Activated CD8-positive, alpha-beta memory T cell treated with anti-CD3 and anti-CD28 coated beads, Interleukin-2, amount 50 U/mL, for 1 hour (primary cell): ENCODE measurements around the gene HTRA2.

ENCODE experiments used
- DNase-seq: peaks from one replicate; pipeline ENCODE4 v3.0.0-alpha.2; 2020; ENCODE audit errors: extremely low read depth

The HTRA2 gene

GRCh38 chr2:74515981-74516633 lies 13.6 kb upstream of the HTRA2 start:
- peak; percentile 52 for DNase-seq

- no peak for DNase-seq
Observed at GRCh38 chr2:74516650-74517049, 13.1 kb upstream of the HTRA2 start.

- DNase-seq = no peak
Observed at GRCh38 chr2:74522516-74522915, 7.2 kb upstream of the HTRA2 start.

- no peak for DNase-seq
Observed at GRCh38 chr2:74524005-74524404, 5.7 kb upstream of the HTRA2 start.

- no peak for DNase-seq
Observed at GRCh38 chr2:74524955-74525716, 4.6 kb upstream of the HTRA2 start.

GRCh38 chr2:74525717-74526648 lies 3.8 kb upstream of the HTRA2 start, which contains the start of gene DQX1:
Gene DQX1, minus strand, starts transcription at chr2:74526231. Its CDS starts 502 bp downstream, at chr2:74525729.
- DNase-seq = no peak

- DNase-seq = no peak
Observed at GRCh38 chr2:74526649-74527230, 3.0 kb upstream of the HTRA2 start.

- no peak for DNase-seq
Observed at GRCh38 chr2:74527741-74528140, 2.0 kb upstream of the HTRA2 start.

GRCh38 chr2:74528600-74529356 lies 955 bp upstream of the HTRA2 start:
- DNase-seq = no peak

GRCh38 chr2:74530239-74531187 lies 780 bp downstream of the HTRA2 start:
- DNase-seq = no peak

GRCh38 chr2:74531666-74532065 lies 1.9 kb downstream of the HTRA2 start:
- no peak for DNase-seq

GRCh38 chr2:74532222-74532621 lies 2.5 kb downstream of the HTRA2 start:
- no peak for DNase-seq

- DNase-seq = no peak
Observed at GRCh38 chr2:74533464-74533863, 3.7 kb downstream of the HTRA2 start.

- DNase-seq = no peak
Observed at GRCh38 chr2:74534411-74534810, 4.7 kb downstream of the HTRA2 start.

GRCh38 chr2:74535440-74535965 lies 5.8 kb downstream of the HTRA2 start:
- DNase-seq = no peak

- DNase-seq = no peak
Observed at GRCh38 chr2:74536166-74536950, 6.6 kb downstream of the HTRA2 start.

- DNase-seq = no peak
Observed at GRCh38 chr2:74537140-74537539, 7.4 kb downstream of the HTRA2 start.

- no peak for DNase-seq
Observed at GRCh38 chr2:74538881-74539339, 9.2 kb downstream of the HTRA2 start.

- DNase-seq = no peak
Observed at GRCh38 chr2:74540291-74540690, 10.6 kb downstream of the HTRA2 start.
